H9 (cell line): ENCODE results near the gene DIP2A. TPM values are rescaled to one million over a fixed set of nuclear protein-coding genes. Genes with fewer than 3 reads are reported as not detected.

Source experiments
- DNase-seq: peaks from one replicate; pipeline ENCODE4 v3.0.0-alpha.2; 2017
- H2AFZ ChIP-seq: one replicate; pipeline ENCODE4 v1.6.1; 2013; ENCODE audit warnings: mild to moderate bottlenecking, low read length, control low read depth, moderate library complexity
- H2AK5ac ChIP-seq: 2 replicates; pipeline ENCODE4 v1.6.1; 2013; ENCODE audit warnings: low read length, control low read depth, mixed read lengths; ENCODE audit not compliant: insufficient read length
- H2BK120ac ChIP-seq: one replicate; pipeline ENCODE4 v1.6.1; 2013; ENCODE audit warnings: low read depth, mild to moderate bottlenecking, low read length, control low read depth, inconsistent platforms; ENCODE audit not compliant: poor library complexity, severe bottlenecking
- H2BK12ac ChIP-seq: 2 replicates; pipeline ENCODE4 v1.6.1; 2013; ENCODE audit warnings: low read length, control low read depth, mixed read lengths, low read depth; ENCODE audit not compliant: insufficient read length
- H2BK15ac ChIP-seq: 2 replicates; pipeline ENCODE4 v1.6.1; 2013; ENCODE audit warnings: low read depth, low read length, control low read depth
- H2BK20ac ChIP-seq: one replicate; pipeline ENCODE4 v1.6.1; 2013; ENCODE audit warnings: low read depth, mild to moderate bottlenecking, low read length, control low read depth, inconsistent platforms; ENCODE audit not compliant: poor library complexity, severe bottlenecking
- H2BK5ac ChIP-seq: 2 replicates; pipeline ENCODE4 v1.6.1; 2013; ENCODE audit warnings: low read length, control low read depth, mixed read lengths; ENCODE audit not compliant: insufficient read length
- H3K14ac ChIP-seq: 2 replicates; pipeline ENCODE4 v1.6.1; 2013; ENCODE audit warnings: low read length, control low read depth; ENCODE audit not compliant: insufficient read depth
- H3K18ac ChIP-seq: 2 replicates; pipeline ENCODE4 v1.6.1; 2013; ENCODE audit warnings: low read depth, mild to moderate bottlenecking, mixed read lengths, low read length, control low read depth; ENCODE audit not compliant: insufficient read length
- H3K23ac ChIP-seq: 2 replicates; pipeline ENCODE4 v1.6.1; 2013; ENCODE audit warnings: low read length, control low read depth, mixed read lengths, low read depth; ENCODE audit not compliant: insufficient read length
- H3K23me2 ChIP-seq: 2 replicates; pipeline ENCODE4 v1.6.1; 2013; ENCODE audit warnings: low read depth, mild to moderate bottlenecking, mixed read lengths, low read length, control low read depth; ENCODE audit not compliant: insufficient read length, poor library complexity, severe bottlenecking
- H3K27ac ChIP-seq: 2 replicates; pipeline ENCODE4 v1.5.1; 2013; ENCODE audit warnings: low read length, control low read depth, mixed read lengths, low read depth; ENCODE audit not compliant: insufficient read length
- H3K27me3 ChIP-seq: 2 replicates; pipeline ENCODE4 v1.6.1; 2013; ENCODE audit warnings: low read length, control low read depth, inconsistent platforms; ENCODE audit not compliant: insufficient read depth
- H3K4ac ChIP-seq: 2 replicates; pipeline ENCODE4 v1.6.1; 2013; ENCODE audit warnings: low read depth, mild to moderate bottlenecking, control low read depth, inconsistent platforms, low read length, moderate library complexity
- H3K4me1 ChIP-seq: 2 replicates; pipeline ENCODE4 v1.6.1; 2013; ENCODE audit warnings: low read length, control low read depth, inconsistent platforms; ENCODE audit not compliant: insufficient read depth
- H3K4me2 ChIP-seq: 2 replicates; pipeline ENCODE4 v1.6.1; 2013; ENCODE audit warnings: low read length, control low read depth, mixed read lengths; ENCODE audit not compliant: insufficient read length, insufficient read depth
- H3K56ac ChIP-seq: 2 replicates; pipeline ENCODE4 v1.6.1; 2013; ENCODE audit warnings: low read depth, mild to moderate bottlenecking, mixed read lengths, low read length, control low read depth; ENCODE audit not compliant: insufficient read length
- H3K79me1 ChIP-seq: 2 replicates; pipeline ENCODE4 v1.6.1; 2013; ENCODE audit warnings: low read depth, mild to moderate bottlenecking, moderate library complexity, low read length, control low read depth, inconsistent platforms; ENCODE audit not compliant: insufficient read depth, poor library complexity, severe bottlenecking
- H3K79me2 ChIP-seq: 2 replicates; pipeline ENCODE4 v1.6.1; 2013; ENCODE audit warnings: low read length, control low read depth, inconsistent platforms; ENCODE audit not compliant: insufficient read depth
- H3K9ac ChIP-seq: 2 replicates; pipeline ENCODE4 v1.6.1; 2013; ENCODE audit warnings: low read length, control low read depth, mixed read lengths; ENCODE audit not compliant: insufficient read length; ENCODE audit errors: extremely low read depth
- H3K9me3 ChIP-seq: one replicate; pipeline ENCODE4 v1.6.1; 2013; ENCODE audit warnings: low read depth, low read length, inconsistent platforms; ENCODE audit not compliant: control insufficient read depth
- H3T11ph ChIP-seq: one replicate; pipeline ENCODE4 v1.6.1; 2013; ENCODE audit warnings: mild to moderate bottlenecking, low read length, control low read depth, inconsistent platforms
- H4K20me1 ChIP-seq: one replicate; pipeline ENCODE4 v1.6.1; 2013; ENCODE audit not compliant: control insufficient read depth, insufficient read length, insufficient read depth
- H4K5ac ChIP-seq: 2 replicates; pipeline ENCODE4 v1.6.1; 2013; ENCODE audit warnings: low read depth, mild to moderate bottlenecking, mixed read lengths, low read length, control low read depth; ENCODE audit not compliant: insufficient read length
- H4K8ac ChIP-seq: replicated peaks from 2 replicates; pipeline ENCODE4 v1.6.1; 2013; ENCODE audit warnings: low read length, control low read depth, mixed read lengths, low read depth; ENCODE audit not compliant: insufficient read length
- H4K91ac ChIP-seq: 2 replicates; pipeline ENCODE4 v1.6.1; 2013; ENCODE audit warnings: low read depth, mild to moderate bottlenecking, moderate library complexity, mixed read lengths, low read length, control low read depth; ENCODE audit not compliant: insufficient read length
- H3K27ac Mint-ChIP-seq, 3 experiments: 2 replicates in 2 of 3; 3 replicates in 1 of 3; pipeline ENCODE4 v1.8.0; 2020 to 2021; ENCODE audit warnings: mixed read lengths in 3 of 3, mild to moderate bottlenecking in 1 of 3, moderate library complexity in 1 of 3
- H3K27me3 Mint-ChIP-seq: 2 replicates; pipeline ENCODE4 v1.8.0; 2021; ENCODE audit warnings: low read depth, mild to moderate bottlenecking, moderate library complexity, mixed read lengths
- H3K36me3 Mint-ChIP-seq, 3 experiments: 2 replicates in 2 of 3; 3 replicates in 1 of 3; pipeline ENCODE4 v1.8.0; 2020 to 2021; ENCODE audit warnings: low read depth in 3 of 3, mixed read lengths in 3 of 3; ENCODE audit not compliant: insufficient read depth in 1 of 3
- H3K4me1 Mint-ChIP-seq, 2 experiments: 2 replicates each; pipeline ENCODE4 v1.8.0; 2020; ENCODE audit warnings: mixed read lengths in 2 of 2
- H3K4me3 Mint-ChIP-seq, 2 experiments: 2 replicates in 1 of 2; 3 replicates in 1 of 2; pipeline ENCODE4 v1.8.0; 2020 to 2021; ENCODE audit warnings: mild to moderate bottlenecking in 2 of 2, mixed read lengths in 2 of 2, moderate library complexity in 1 of 2
- H3K9me3 Mint-ChIP-seq, 2 experiments: 2 replicates in 1 of 2; 3 replicates in 1 of 2; pipeline ENCODE4 v1.8.0; 2020; ENCODE audit warnings: mild to moderate bottlenecking in 2 of 2, mixed read lengths in 2 of 2, moderate library complexity in 1 of 2
- WGBS: extraction: QIAGEN DNeasy Blood & Tissue Kit; methylation state at CpG from one replicate; pipeline ENCODE4 v1.1.7; 2013; ENCODE audit warnings: missing lambda C conversion rate, low lambda C conversion rate, mixed read lengths; ENCODE audit not compliant: insufficient read length; ENCODE audit errors: extremely low coverage; 5-methylcytosine and 5-hydroxymethylcytosine counted together
- total RNA-seq: library from RNA; stranded (reverse); gene quantifications from 2 replicates; pipeline ENCODE4 v1.2.1, GENCODE V29; 2021
- TF ChIP-seq, protein P1 (sequence below): fragments of 200-600 bp; sonication (generic); conservative IDR thresholded peaks from 3 replicates; pipeline ENCODE4 v1.8.0; 2021; ENCODE audit warnings: antibody characterized with exemption, mild to moderate bottlenecking

DIP2A gene
- total RNA-seq, 1 experiment from 2014 or later, result 25.2 TPM

DNA sequence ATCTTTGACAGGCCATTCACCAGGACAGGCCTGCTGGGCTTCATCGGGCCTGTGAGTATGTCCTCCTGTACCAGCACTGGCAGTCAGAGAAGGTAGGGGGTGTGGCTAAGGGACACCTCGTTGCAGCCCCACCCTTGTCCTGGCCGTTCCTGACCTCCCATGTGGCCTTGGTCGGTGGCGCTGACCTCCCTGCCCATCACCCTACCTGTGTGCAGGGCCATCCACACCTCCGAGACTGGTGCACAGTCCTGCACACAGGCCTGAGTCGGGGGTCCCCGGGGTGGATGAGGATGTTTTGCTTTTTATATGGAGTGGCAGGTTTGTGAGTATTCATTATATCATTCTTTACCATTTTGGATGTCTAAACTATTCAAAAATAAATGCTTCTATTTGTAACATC is 87.2 kb downstream of the DIP2A start:
- Histone ChIP-seq H2BK120ac (no peak overlapping the region), H3K4me1 (no peaks in the 10 kb centered on the region), H3K56ac (no peak overlapping the region), H4K20me1 (no peaks in the 10 kb centered on the region), H2BK5ac (no peak overlapping the region), H3K4ac (no peak overlapping the region), H2AK5ac (no peak overlapping the region), H2AFZ (no peak overlapping the region), H2BK12ac (no peak overlapping the region), H3K23ac (no peak overlapping the region), H3K23me2 (no peaks in the 10 kb centered on the region), H2BK20ac (no peak overlapping the region), H2BK15ac (no peak overlapping the region), H3K18ac (no peak overlapping the region), H4K91ac (no peak overlapping the region), H3K27ac (no peak overlapping the region), H3K27me3 (no peaks in the 10 kb centered on the region), H4K8ac (no peak overlapping the region), H3K9me3 (no peaks in the 10 kb centered on the region), H3K4me2 (no peak overlapping the region), H4K5ac (no peak overlapping the region), H3T11ph (no peak overlapping the region), H3K79me2 (no peaks in the 10 kb centered on the region), H3K14ac (no peak overlapping the region), H3K9ac (no peak overlapping the region), H3K79me1 (no peaks in the 10 kb centered on the region)
- no peak for DNase-seq
- no peak overlapping the region for H3K4me3 Mint-ChIP-seq
- no peaks in the 10 kb centered on the region for H3K27me3 Mint-ChIP-seq
- TF ChIP-seq, protein P1, sequence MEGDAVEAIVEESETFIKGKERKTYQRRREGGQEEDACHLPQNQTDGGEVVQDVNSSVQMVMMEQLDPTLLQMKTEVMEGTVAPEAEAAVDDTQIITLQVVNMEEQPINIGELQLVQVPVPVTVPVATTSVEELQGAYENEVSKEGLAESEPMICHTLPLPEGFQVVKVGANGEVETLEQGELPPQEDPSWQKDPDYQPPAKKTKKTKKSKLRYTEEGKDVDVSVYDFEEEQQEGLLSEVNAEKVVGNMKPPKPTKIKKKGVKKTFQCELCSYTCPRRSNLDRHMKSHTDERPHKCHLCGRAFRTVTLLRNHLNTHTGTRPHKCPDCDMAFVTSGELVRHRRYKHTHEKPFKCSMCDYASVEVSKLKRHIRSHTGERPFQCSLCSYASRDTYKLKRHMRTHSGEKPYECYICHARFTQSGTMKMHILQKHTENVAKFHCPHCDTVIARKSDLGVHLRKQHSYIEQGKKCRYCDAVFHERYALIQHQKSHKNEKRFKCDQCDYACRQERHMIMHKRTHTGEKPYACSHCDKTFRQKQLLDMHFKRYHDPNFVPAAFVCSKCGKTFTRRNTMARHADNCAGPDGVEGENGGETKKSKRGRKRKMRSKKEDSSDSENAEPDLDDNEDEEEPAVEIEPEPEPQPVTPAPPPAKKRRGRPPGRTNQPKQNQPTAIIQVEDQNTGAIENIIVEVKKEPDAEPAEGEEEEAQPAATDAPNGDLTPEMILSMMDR, result no peak
- H3K9me3 Mint-ChIP-seq, result no peaks in the 10 kb centered on the region; a peak in 1 of 5 replicates
- H3K36me3 Mint-ChIP-seq, result peaks cover 15 to 71% (median 64%) of the 10 kb centered on the region in 3 experiments; a peak in 6 of 7 replicates
- peaks cover 6 to 9% of the 10 kb centered on the region in 2 experiments for H3K4me1 Mint-ChIP-seq
- H3K27ac Mint-ChIP-seq, result peak overlapping the region in 1 of 3 experiments; percentile 13; a peak in 1 of 7 replicates
- no CpG with 5 or more reads among the region's 8 CpGs for WGBS
